Measurements from ENCODE around the gene ADAMTS10. TPM values are rescaled to one million over a fixed set of nuclear protein-coding genes. Genes with fewer than 3 reads are reported as not detected.

The ADAMTS10 gene
- total and polyA plus RNA-seq, 2 of the 8 experiments (the other 6 are each of a cell fraction or from before 2014, with no cell fraction given), result 6.9 to 17.4 TPM

DNA sequence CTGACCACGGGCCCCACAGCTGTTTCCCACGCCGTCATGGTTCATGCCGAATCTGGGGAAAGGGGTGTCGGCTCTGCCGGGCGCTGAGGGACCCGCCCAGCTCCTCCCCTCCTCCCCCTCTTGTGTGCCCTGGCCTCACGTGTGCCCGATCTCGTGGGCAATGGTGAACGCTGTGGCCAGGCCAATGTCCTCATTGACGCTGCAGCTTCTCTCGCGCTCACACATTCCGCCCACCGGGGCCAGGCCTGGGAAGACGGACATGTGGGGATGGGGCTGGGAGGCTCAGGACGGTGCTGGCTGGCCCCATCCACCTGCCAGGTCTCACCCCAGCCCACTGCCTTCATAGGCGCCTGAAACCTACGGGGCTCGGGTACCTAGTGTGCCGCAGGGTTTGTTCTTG, 14.3 kb downstream of the ADAMTS10 start (continued):
- TF ChIP-seq, protein P1, sequence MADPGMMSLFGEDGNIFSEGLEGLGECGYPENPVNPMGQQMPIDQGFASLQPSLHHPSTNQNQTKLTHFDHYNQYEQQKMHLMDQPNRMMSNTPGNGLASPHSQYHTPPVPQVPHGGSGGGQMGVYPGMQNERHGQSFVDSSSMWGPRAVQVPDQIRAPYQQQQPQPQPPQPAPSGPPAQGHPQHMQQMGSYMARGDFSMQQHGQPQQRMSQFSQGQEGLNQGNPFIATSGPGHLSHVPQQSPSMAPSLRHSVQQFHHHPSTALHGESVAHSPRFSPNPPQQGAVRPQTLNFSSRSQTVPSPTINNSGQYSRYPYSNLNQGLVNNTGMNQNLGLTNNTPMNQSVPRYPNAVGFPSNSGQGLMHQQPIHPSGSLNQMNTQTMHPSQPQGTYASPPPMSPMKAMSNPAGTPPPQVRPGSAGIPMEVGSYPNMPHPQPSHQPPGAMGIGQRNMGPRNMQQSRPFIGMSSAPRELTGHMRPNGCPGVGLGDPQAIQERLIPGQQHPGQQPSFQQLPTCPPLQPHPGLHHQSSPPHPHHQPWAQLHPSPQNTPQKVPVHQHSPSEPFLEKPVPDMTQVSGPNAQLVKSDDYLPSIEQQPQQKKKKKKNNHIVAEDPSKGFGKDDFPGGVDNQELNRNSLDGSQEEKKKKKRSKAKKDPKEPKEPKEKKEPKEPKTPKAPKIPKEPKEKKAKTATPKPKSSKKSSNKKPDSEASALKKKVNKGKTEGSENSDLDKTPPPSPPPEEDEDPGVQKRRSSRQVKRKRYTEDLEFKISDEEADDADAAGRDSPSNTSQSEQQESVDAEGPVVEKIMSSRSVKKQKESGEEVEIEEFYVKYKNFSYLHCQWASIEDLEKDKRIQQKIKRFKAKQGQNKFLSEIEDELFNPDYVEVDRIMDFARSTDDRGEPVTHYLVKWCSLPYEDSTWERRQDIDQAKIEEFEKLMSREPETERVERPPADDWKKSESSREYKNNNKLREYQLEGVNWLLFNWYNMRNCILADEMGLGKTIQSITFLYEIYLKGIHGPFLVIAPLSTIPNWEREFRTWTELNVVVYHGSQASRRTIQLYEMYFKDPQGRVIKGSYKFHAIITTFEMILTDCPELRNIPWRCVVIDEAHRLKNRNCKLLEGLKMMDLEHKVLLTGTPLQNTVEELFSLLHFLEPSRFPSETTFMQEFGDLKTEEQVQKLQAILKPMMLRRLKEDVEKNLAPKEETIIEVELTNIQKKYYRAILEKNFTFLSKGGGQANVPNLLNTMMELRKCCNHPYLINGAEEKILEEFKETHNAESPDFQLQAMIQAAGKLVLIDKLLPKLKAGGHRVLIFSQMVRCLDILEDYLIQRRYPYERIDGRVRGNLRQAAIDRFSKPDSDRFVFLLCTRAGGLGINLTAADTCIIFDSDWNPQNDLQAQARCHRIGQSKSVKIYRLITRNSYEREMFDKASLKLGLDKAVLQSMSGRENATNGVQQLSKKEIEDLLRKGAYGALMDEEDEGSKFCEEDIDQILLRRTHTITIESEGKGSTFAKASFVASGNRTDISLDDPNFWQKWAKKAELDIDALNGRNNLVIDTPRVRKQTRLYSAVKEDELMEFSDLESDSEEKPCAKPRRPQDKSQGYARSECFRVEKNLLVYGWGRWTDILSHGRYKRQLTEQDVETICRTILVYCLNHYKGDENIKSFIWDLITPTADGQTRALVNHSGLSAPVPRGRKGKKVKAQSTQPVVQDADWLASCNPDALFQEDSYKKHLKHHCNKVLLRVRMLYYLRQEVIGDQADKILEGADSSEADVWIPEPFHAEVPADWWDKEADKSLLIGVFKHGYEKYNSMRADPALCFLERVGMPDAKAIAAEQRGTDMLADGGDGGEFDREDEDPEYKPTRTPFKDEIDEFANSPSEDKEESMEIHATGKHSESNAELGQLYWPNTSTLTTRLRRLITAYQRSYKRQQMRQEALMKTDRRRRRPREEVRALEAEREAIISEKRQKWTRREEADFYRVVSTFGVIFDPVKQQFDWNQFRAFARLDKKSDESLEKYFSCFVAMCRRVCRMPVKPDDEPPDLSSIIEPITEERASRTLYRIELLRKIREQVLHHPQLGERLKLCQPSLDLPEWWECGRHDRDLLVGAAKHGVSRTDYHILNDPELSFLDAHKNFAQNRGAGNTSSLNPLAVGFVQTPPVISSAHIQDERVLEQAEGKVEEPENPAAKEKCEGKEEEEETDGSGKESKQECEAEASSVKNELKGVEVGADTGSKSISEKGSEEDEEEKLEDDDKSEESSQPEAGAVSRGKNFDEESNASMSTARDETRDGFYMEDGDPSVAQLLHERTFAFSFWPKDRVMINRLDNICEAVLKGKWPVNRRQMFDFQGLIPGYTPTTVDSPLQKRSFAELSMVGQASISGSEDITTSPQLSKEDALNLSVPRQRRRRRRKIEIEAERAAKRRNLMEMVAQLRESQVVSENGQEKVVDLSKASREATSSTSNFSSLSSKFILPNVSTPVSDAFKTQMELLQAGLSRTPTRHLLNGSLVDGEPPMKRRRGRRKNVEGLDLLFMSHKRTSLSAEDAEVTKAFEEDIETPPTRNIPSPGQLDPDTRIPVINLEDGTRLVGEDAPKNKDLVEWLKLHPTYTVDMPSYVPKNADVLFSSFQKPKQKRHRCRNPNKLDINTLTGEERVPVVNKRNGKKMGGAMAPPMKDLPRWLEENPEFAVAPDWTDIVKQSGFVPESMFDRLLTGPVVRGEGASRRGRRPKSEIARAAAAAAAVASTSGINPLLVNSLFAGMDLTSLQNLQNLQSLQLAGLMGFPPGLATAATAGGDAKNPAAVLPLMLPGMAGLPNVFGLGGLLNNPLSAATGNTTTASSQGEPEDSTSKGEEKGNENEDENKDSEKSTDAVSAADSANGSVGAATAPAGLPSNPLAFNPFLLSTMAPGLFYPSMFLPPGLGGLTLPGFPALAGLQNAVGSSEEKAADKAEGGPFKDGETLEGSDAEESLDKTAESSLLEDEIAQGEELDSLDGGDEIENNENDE (IDR thresholded peaks at IDR 0.05; ENCODE audit: insufficient replicate concordance, low read length), result no peak
